Neural cell (in vitro differentiated cells): ENCODE data around the gene GDPD4. TPM values are rescaled to one million over a fixed set of nuclear protein-coding genes. Genes with fewer than 3 reads are reported as not detected.

Source experiments
- H2AFZ ChIP-seq: fragments of 200-600, 300-800 bp; sonication (generic), shearing (Covaris generic); 2 replicates; pipeline ENCODE4 v1.6.0; 2014; ENCODE audit warnings: low read depth, mild to moderate bottlenecking, antibody characterized with exemption, low read length, moderate library complexity
- H3F3A ChIP-seq: fragments of 200-600 bp; shearing (Covaris generic); 2 replicates; pipeline ENCODE4 v1.6.1; 2016; ENCODE audit warnings: mild to moderate bottlenecking, moderate library complexity, mixed read lengths, antibody characterized with exemption, low read length; ENCODE audit not compliant: insufficient read depth, poor library complexity, severe bottlenecking
- H3K27ac ChIP-seq: fragments of 200-600, 300-800 bp; sonication (generic), shearing (Covaris generic); 2 replicates; pipeline ENCODE4 v1.5.1; 2014; ENCODE audit warnings: mild to moderate bottlenecking, low read length, moderate library complexity
- H3K27me3 ChIP-seq: fragments of 300-800, 200-600 bp; sonication (generic), shearing (Covaris generic); 2 replicates; pipeline ENCODE4 v1.6.0; 2014; ENCODE audit warnings: mild to moderate bottlenecking, low read depth, low read length, moderate library complexity; ENCODE audit not compliant: insufficient read depth
- H3K36me3 ChIP-seq: fragments of 300-800, 200-600 bp; sonication (generic), shearing (Covaris generic); 2 replicates; pipeline ENCODE4 v1.5.1; 2014; ENCODE audit warnings: mild to moderate bottlenecking, antibody characterized with exemption, low read length, moderate library complexity; ENCODE audit not compliant: insufficient read depth
- H3K4me2 ChIP-seq: fragments of 300-800, 200-600 bp; sonication (generic), shearing (Covaris generic); 2 replicates; pipeline ENCODE4 v1.6.0; 2014; ENCODE audit warnings: mild to moderate bottlenecking, low read length
- H3K4me3 ChIP-seq: fragments of 300-800, 200-600 bp; sonication (generic), shearing (Covaris generic); 2 replicates; pipeline ENCODE4 v1.5.1; 2014; ENCODE audit warnings: mild to moderate bottlenecking, low read length, moderate library complexity
- H3K79me2 ChIP-seq: fragments of 200-600 bp; shearing (Covaris generic); replicated peaks from 2 replicates; pipeline ENCODE4 v1.6.0; 2014; ENCODE audit warnings: mild to moderate bottlenecking, low read length, moderate library complexity; ENCODE audit not compliant: insufficient read depth
- H3K9ac ChIP-seq: fragments of 300-800, 200-600 bp; sonication (generic), shearing (Covaris generic); 2 replicates; pipeline ENCODE4 v1.6.1; 2016; ENCODE audit warnings: mild to moderate bottlenecking, low read length, mixed read lengths
- H3K9me2 ChIP-seq: fragments of 200-600 bp; shearing (Covaris generic); 2 replicates; pipeline ENCODE4 v1.6.1; 2016; ENCODE audit warnings: mild to moderate bottlenecking, low read length, mixed read lengths; ENCODE audit not compliant: insufficient read depth
- H3K9me3 ChIP-seq: fragments of 200-600, 300-800 bp; sonication (generic), shearing (Covaris generic); 2 replicates; pipeline ENCODE4 v1.6.1; 2016; ENCODE audit warnings: mild to moderate bottlenecking, mixed run types, low read length, moderate library complexity, mixed read lengths
- H4K20me1 ChIP-seq: fragments of 200-600 bp; shearing (Covaris generic); 2 replicates; pipeline ENCODE4 v1.6.1; 2016; ENCODE audit warnings: mild to moderate bottlenecking, mixed run types; ENCODE audit not compliant: insufficient read depth
- EP300 ChIP-seq: fragments of 450-650 bp; conservative IDR thresholded peaks from 2 replicates; pipeline ENCODE4 v1.6.1; 2014; ENCODE audit warnings: antibody characterized with exemption, mild to moderate bottlenecking, moderate library complexity; ENCODE audit not compliant: poor library complexity, severe bottlenecking
- EZH2 ChIP-seq: fragments of 200-600, 300-800 bp; shearing (Covaris generic), sonication (generic); IDR thresholded peaks from 2 replicates; pipeline ENCODE4 v1.6.1; 2014; ENCODE audit warnings: antibody characterized with exemption, low read length, borderline replicate concordance, mild to moderate bottlenecking; ENCODE audit not compliant: insufficient read depth, poor library complexity, severe bottlenecking
- MXI1 ChIP-seq: fragments of 450-650 bp; conservative IDR thresholded peaks from 2 replicates; pipeline ENCODE4 v1.6.1; 2014; ENCODE audit warnings: antibody characterized with exemption, mild to moderate bottlenecking; ENCODE audit not compliant: poor library complexity, severe bottlenecking
- POLR2AphosphoS5 ChIP-seq: IDR thresholded peaks from 2 replicates; pipeline ENCODE4 v1.6.1; 2012
- RAD21 ChIP-seq: fragments of 450-650 bp; conservative IDR thresholded peaks from 2 replicates; pipeline ENCODE4 v1.6.1; 2014; ENCODE audit warnings: antibody characterized with exemption, mild to moderate bottlenecking, moderate library complexity
- SMC3 ChIP-seq: fragments of 450-650 bp; conservative IDR thresholded peaks from 2 replicates; pipeline ENCODE4 v1.6.1; 2014; ENCODE audit warnings: antibody characterized with exemption, mild to moderate bottlenecking, moderate library complexity; ENCODE audit not compliant: poor library complexity
- TAF1 ChIP-seq: IDR thresholded peaks from 2 replicates; pipeline ENCODE4 v1.6.1; 2012; ENCODE audit warnings: low read depth
- polyA plus RNA-seq: library from polyadenylated mRNA; depleted of rRNA; stranded (reverse); fragments of >200 nt; gene quantifications from 2 replicates; pipeline ENCODE4 v1.2.3, GENCODE V29; 2014
- TF ChIP-seq, protein P1 (sequence below): IDR thresholded peaks from 2 replicates; pipeline ENCODE4 v1.6.1; 2012; ENCODE audit warnings: borderline replicate concordance
- TF ChIP-seq, protein P2 (sequence below): fragments of 450-650 bp; IDR thresholded peaks from 2 replicates; pipeline ENCODE4 v1.5.1; 2014; ENCODE audit warnings: antibody characterized with exemption, mild to moderate bottlenecking, moderate library complexity; ENCODE audit not compliant: poor library complexity, severe bottlenecking

GDPD4 gene
- polyA plus RNA-seq, 1 donor from 2014 or later = not detected

DNA sequence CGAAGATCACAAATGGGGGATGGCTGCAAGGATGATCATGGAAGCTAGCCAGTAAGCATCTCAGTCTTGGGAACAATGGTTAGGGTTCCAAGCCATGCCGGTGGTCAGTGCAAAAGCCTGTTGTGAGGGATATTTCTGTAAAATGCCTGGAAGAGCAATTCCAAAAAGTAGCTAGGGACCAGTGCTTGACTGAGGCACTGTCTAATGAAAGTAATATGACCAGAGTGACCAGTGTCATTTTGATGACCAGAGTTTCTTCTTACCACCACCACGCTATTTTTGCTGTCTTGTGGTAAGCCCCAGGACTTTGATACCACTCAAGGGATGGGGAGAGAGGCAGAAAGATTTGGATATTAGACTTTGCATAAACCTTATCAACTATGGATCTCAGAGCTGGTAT is 18.4 kb downstream of the GDPD4 start:
- TF ChIP-seq, protein P1, sequence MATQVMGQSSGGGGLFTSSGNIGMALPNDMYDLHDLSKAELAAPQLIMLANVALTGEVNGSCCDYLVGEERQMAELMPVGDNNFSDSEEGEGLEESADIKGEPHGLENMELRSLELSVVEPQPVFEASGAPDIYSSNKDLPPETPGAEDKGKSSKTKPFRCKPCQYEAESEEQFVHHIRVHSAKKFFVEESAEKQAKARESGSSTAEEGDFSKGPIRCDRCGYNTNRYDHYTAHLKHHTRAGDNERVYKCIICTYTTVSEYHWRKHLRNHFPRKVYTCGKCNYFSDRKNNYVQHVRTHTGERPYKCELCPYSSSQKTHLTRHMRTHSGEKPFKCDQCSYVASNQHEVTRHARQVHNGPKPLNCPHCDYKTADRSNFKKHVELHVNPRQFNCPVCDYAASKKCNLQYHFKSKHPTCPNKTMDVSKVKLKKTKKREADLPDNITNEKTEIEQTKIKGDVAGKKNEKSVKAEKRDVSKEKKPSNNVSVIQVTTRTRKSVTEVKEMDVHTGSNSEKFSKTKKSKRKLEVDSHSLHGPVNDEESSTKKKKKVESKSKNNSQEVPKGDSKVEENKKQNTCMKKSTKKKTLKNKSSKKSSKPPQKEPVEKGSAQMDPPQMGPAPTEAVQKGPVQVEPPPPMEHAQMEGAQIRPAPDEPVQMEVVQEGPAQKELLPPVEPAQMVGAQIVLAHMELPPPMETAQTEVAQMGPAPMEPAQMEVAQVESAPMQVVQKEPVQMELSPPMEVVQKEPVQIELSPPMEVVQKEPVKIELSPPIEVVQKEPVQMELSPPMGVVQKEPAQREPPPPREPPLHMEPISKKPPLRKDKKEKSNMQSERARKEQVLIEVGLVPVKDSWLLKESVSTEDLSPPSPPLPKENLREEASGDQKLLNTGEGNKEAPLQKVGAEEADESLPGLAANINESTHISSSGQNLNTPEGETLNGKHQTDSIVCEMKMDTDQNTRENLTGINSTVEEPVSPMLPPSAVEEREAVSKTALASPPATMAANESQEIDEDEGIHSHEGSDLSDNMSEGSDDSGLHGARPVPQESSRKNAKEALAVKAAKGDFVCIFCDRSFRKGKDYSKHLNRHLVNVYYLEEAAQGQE = no peak
- TF ChIP-seq SMC3 (no peak), EP300 (no peak), TAF1 (no peak), POLR2AphosphoS5 (no peak), MXI1 (no peak), EZH2 (no peak), RAD21 (no peak)
- TF ChIP-seq, protein P2, sequence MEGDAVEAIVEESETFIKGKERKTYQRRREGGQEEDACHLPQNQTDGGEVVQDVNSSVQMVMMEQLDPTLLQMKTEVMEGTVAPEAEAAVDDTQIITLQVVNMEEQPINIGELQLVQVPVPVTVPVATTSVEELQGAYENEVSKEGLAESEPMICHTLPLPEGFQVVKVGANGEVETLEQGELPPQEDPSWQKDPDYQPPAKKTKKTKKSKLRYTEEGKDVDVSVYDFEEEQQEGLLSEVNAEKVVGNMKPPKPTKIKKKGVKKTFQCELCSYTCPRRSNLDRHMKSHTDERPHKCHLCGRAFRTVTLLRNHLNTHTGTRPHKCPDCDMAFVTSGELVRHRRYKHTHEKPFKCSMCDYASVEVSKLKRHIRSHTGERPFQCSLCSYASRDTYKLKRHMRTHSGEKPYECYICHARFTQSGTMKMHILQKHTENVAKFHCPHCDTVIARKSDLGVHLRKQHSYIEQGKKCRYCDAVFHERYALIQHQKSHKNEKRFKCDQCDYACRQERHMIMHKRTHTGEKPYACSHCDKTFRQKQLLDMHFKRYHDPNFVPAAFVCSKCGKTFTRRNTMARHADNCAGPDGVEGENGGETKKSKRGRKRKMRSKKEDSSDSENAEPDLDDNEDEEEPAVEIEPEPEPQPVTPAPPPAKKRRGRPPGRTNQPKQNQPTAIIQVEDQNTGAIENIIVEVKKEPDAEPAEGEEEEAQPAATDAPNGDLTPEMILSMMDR = no peak
- H2AFZ ChIP-seq = no peak overlapping the region
- H3K4me2 ChIP-seq = no peak overlapping the region

DNA sequence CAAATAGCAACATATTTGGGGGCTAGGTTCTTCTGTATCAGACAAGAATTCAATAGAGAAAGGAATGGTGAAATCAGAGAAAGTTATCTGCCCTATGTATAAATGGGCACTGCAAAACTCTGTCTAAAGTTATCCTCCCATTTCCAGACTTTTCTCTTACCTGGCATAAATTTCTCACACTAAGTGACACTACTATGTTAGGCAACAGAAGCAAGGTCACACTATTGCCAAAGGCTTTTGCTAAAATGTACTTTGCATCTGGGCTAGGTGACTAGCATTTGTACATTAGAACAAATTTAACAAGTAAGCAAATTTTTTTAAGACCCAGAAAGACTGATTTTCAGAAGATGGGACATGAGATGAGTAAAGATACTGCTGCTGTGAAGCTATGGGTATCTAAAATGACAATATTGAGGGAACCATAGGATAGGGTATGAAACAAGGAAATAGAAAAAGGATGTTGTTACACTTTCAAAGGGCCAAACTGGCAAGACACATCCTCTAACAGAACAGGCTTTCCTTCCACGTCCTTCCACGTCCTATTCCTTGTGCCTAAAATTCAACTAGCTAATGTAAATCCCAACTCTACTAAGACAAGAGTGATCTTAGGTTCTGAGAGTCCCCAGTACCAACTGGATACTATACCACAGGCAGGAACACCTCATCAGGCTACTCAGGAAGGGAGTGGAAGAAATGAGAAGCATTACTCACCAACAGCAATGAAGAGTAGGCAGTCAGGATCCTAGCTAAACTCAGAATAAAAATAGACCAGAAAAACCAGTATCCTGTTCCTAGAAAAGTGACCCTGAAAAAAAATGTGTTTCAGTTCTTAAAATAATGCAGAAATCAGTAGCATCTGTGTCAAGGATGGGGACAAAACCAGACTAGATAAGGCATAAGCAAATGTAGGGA is 22.6 kb downstream of the GDPD4 start:
- Histone ChIP-seq H3K9me3 (no peaks in the 10 kb centered on the region), H3K27me3 (no peaks in the 10 kb centered on the region), H3F3A (no peaks in the 10 kb centered on the region), H3K9me2 (no peaks in the 10 kb centered on the region), H3K36me3 (no peaks in the 10 kb centered on the region), H3K4me2 (no peak overlapping the region), H3K27ac (no peak overlapping the region), H3K9ac (no peak overlapping the region), H2AFZ (no peak overlapping the region), H4K20me1 (no peaks in the 10 kb centered on the region), H3K79me2 (no peaks in the 10 kb centered on the region), H3K4me3 (no peak overlapping the region)
- TF ChIP-seq, protein P2 = no peak
- TF ChIP-seq RAD21 (no peak), POLR2AphosphoS5 (no peak), EP300 (no peak), EZH2 (no peak), SMC3 (no peak), MXI1 (no peak), TAF1 (no peak)
- TF ChIP-seq, protein P1 = no peak

More for the DNA sequence above, 18.4 kb downstream of the GDPD4 start:
- H4K20me1 ChIP-seq = no peaks in the 10 kb centered on the region
- H3K27me3 ChIP-seq = no peaks in the 10 kb centered on the region
- no peaks in the 10 kb centered on the region for H3K9me3 ChIP-seq
- H3K9me2 ChIP-seq = no peaks in the 10 kb centered on the region
- H3K36me3 ChIP-seq = no peaks in the 10 kb centered on the region
- H3K27ac ChIP-seq = no peak overlapping the region
- H3K9ac ChIP-seq = no peak overlapping the region
- H3K79me2 ChIP-seq = no peaks in the 10 kb centered on the region
- no peaks in the 10 kb centered on the region for H3F3A ChIP-seq
- H3K4me3 ChIP-seq = no peak overlapping the region
